Stimulated activated CD8-positive, alpha-beta memory T cell treated with anti-CD3 and anti-CD28 coated beads, Interleukin-4, amount 100 ng/mL, for 4 hours (primary cell): ENCODE results near the gene DNAJC30.
"Not testable (repeated sequence)": the region's sequence is repeated elsewhere in the genome, so short reads cannot be mapped to it uniquely, and the experiment has no call there.

Experiments used
- DNase-seq, 2 donors: peaks; one replicate each; pipeline ENCODE4 v3.0.0-alpha.2; 2020; ENCODE audit warnings: low read depth in 2 of 2, low spot score in 1 of 2

The DNAJC30 gene

GRCh38 chr7:73683788-73684693, 788 bp upstream of the DNAJC30 start:
- DNase-seq: no peak

GRCh38 chr7:73682745-73683055, 553 bp downstream of the DNAJC30 start:
- DNase-seq: no peak

GRCh38 chr7:73681031-73681430, 2.2 kb downstream of the DNAJC30 start:
- DNase-seq: no peak

- DNase-seq: no peak
Observed at GRCh38 chr7:73680501-73680900, 2.8 kb downstream of the DNAJC30 start.

- no peak for DNase-seq
Observed at GRCh38 chr7:73679709-73680108, 3.5 kb downstream of the DNAJC30 start.

- no peak for DNase-seq
Observed at GRCh38 chr7:73678862-73679261, 4.4 kb downstream of the DNAJC30 start.

- not testable (repeated sequence) for DNase-seq
Observed at GRCh38 chr7:73676062-73676461, 7.2 kb downstream of the DNAJC30 start.

- no peak for DNase-seq
Observed at GRCh38 chr7:73674468-73675124, 8.7 kb downstream of the DNAJC30 start.

GRCh38 chr7:73671857-73672445, 11.3 kb downstream of the DNAJC30 start:
- no peak for DNase-seq

- DNase-seq: no peak
Observed at GRCh38 chr7:73671322-73671661, 12.0 kb downstream of the DNAJC30 start.

GRCh38 chr7:73669858-73670385, 13.3 kb downstream of the DNAJC30 start:
- DNase-seq: no peak

- DNase-seq: no peak
Observed at GRCh38 chr7:73669288-73669701, 14.0 kb downstream of the DNAJC30 start.

GRCh38 chr7:73668886-73669230, 14.4 kb downstream of the DNAJC30 start:
- no peak for DNase-seq

GRCh38 chr7:73668103-73668885, 15.0 kb downstream of the DNAJC30 start:
- no peak for DNase-seq

GRCh38 chr7:73667344-73668102, 15.7 kb downstream of the DNAJC30 start, which contains the start of gene VPS37D:
Gene VPS37D (plus strand): TSS chr7:73667831. CDS start chr7:73667959, 128 bp downstream.
- DNase-seq: peak; percentile 79 to 86

- no peak for DNase-seq
Observed at GRCh38 chr7:73663033-73663432, 20.2 kb downstream of the DNAJC30 start.

GRCh38 chr7:73660594-73660993, 22.7 kb downstream of the DNAJC30 start:
- DNase-seq: not testable (repeated sequence)

GRCh38 chr7:73659983-73660382, 23.3 kb downstream of the DNAJC30 start:
- no peak for DNase-seq

GRCh38 chr7:73655309-73655708, 27.9 kb downstream of the DNAJC30 start:
- DNase-seq: not testable (repeated sequence)

GRCh38 chr7:73652541-73652949, 30.7 kb downstream of the DNAJC30 start:
- DNase-seq: no peak
